A549 (cell line): ENCODE data around the gene CLASP2. TPM values are rescaled to one million over a fixed set of nuclear protein-coding genes. Genes with fewer than 3 reads are reported as not detected.

ENCODE experiments used
- ATAC-seq, 2 experiments: fragments of 200-7000 bp in 1 of 2; fragments of >200 bp in 1 of 2; cut with Nextera tagmentation in 1 of 2; cut with Tn5 transposase in 1 of 2; 3 replicates each; pipeline versions ENCODE4 v1.8.0 to v1.9.1; 2018 to 2020; ENCODE audit warnings: mild to moderate bottlenecking in 1 of 2, moderate library complexity in 1 of 2
- CTCF ChIA-PET: fragments of 300-600 bp; sonication (Branson Sonifier 250); formaldehyde crosslinking; extraction: SDS; loops from one replicate; lab custom pipeline; 2021; ENCODE audit warnings: antibody characterized with exemption, inconsistent platforms; lab: Yijun Ruan, JAX
- POLR2A ChIA-PET: fragments of 350-600 bp; formaldehyde crosslinking; extraction: SDS; loops from one replicate; lab custom pipeline; 2021; ENCODE audit warnings: antibody characterized with exemption, inconsistent platforms; lab: Yijun Ruan, JAX
- DNase-seq, 2 experiments: peaks; one replicate each; pipeline versions ENCODE4 v3.0.0 to v3.0.0-alpha.2; 2011 to 2016; ENCODE audit warnings: low read depth in 1 of 2, low spot score in 1 of 2
- FAIRE-seq: peaks from 2 replicates; lab custom pipeline; 2011; peaks lifted over from hg19 to GRCh38; lab: Jason Lieb, UNC
- H3K27ac ChIP-seq, 2 experiments: fragments of >200 bp; sonication (Bioruptor Twin); formaldehyde crosslinking; 3 replicates each; pipeline ENCODE4 v1.5.1; 2016 to 2017
- H3K4me1 ChIP-seq: fragments of >200 bp; sonication (Bioruptor Twin); formaldehyde crosslinking; 3 replicates; pipeline ENCODE4 v1.6.1; 2016
- H3K4me2 ChIP-seq: fragments of >200 bp; sonication (Bioruptor Twin); formaldehyde crosslinking; 3 replicates; pipeline ENCODE4 v1.6.1; 2016
- H3K4me3 ChIP-seq: fragments of >200 bp; sonication (Bioruptor Twin); formaldehyde crosslinking; 3 replicates; pipeline ENCODE4 v1.5.1; 2016
- H3K9me3 ChIP-seq: fragments of >200 bp; sonication (Bioruptor Twin); formaldehyde crosslinking; 3 replicates; pipeline ENCODE4 v1.6.1; 2016
- CBX8 ChIP-seq: fragments of 200-600 bp; sonication (generic); IDR thresholded peaks from 2 replicates; pipeline ENCODE4 v1.6.1; 2016
- CHD4 ChIP-seq: fragments of 200-600 bp; sonication (generic); IDR thresholded peaks from 2 replicates; pipeline ENCODE4 v1.6.1; 2016; ENCODE audit warnings: antibody characterized with exemption, mild to moderate bottlenecking, borderline replicate concordance
- EHF ChIP-seq: fragments of 250-450 bp; sonication (Bioruptor Pico); IDR thresholded peaks from 2 replicates; pipeline ENCODE4 v1.5.0; 2020; ENCODE audit warnings: mild to moderate bottlenecking
- EHMT2 ChIP-seq: fragments of 200-600 bp; sonication (generic); IDR thresholded peaks from 2 replicates; pipeline ENCODE4 v1.6.1; 2016; ENCODE audit warnings: antibody characterized with exemption, low read depth, mild to moderate bottlenecking, moderate library complexity
- EP300 ChIP-seq, 2 experiments: fragments of >200 bp; sonication (Bioruptor Twin); formaldehyde crosslinking; IDR thresholded peaks; 2 replicates in 1 of 2; 3 replicates in 1 of 2; pipeline ENCODE4 v1.6.1; 2016 to 2017
- ESRRA ChIP-seq: fragments of 150-350 bp; IDR thresholded peaks from 2 replicates; pipeline ENCODE4 v1.6.1; 2014; ENCODE audit warnings: mild to moderate bottlenecking, low read length, borderline replicate concordance
- FOSB ChIP-seq: fragments of 250-450 bp; sonication (Bioruptor Pico); IDR thresholded peaks from 2 replicates; pipeline ENCODE4 v1.5.0; 2020; ENCODE audit warnings: mild to moderate bottlenecking, moderate library complexity
- FOSL2 ChIP-seq, 2 experiments: fragments of 450-650 bp in 1 of 2; fragments of >200 bp in 1 of 2; sonication (Bioruptor Twin) in 1 of 2; formaldehyde crosslinking; IDR thresholded peaks; 2 replicates each; pipeline versions ENCODE4 v1.5.0 to v1.6.1; 2016 to 2020; ENCODE audit warnings: mild to moderate bottlenecking in 1 of 2, moderate library complexity in 1 of 2
- HDAC2 ChIP-seq: fragments of 200-600 bp; sonication (generic); IDR thresholded peaks from 2 replicates; pipeline ENCODE4 v1.6.1; 2016
- HOXB13 ChIP-seq: fragments of 250-450 bp; sonication (Bioruptor Pico); IDR thresholded peaks from 2 replicates; pipeline ENCODE4 v1.5.0; 2020; ENCODE audit warnings: low read depth, mild to moderate bottlenecking, moderate library complexity
- HOXB5 ChIP-seq: fragments of 250-450 bp; sonication (Bioruptor Pico); IDR thresholded peaks from 2 replicates; pipeline ENCODE4 v1.5.0; 2020; ENCODE audit warnings: mild to moderate bottlenecking, moderate library complexity
- JUN ChIP-seq, 2 experiments: fragments of >200 bp; sonication (Bioruptor Twin); formaldehyde crosslinking; IDR thresholded peaks; 2 replicates in 1 of 2; 3 replicates in 1 of 2; pipeline ENCODE4 v1.6.1; 2016 to 2017
- KDM5A ChIP-seq: fragments of 200-600 bp; sonication (generic); IDR thresholded peaks from 2 replicates; pipeline ENCODE4 v1.6.1; 2016; ENCODE audit warnings: antibody characterized with exemption, mild to moderate bottlenecking
- MAFK ChIP-seq: fragments of 450-650 bp; IDR thresholded peaks from 2 replicates; pipeline ENCODE4 v1.6.1; 2014; ENCODE audit not compliant: partially characterized antibody
- PHF8 ChIP-seq: fragments of 200-600 bp; sonication (generic); IDR thresholded peaks from 2 replicates; pipeline ENCODE4 v1.6.1; 2016; ENCODE audit warnings: low read depth, mild to moderate bottlenecking, antibody characterized with exemption, moderate library complexity, borderline replicate concordance
- RARB ChIP-seq: fragments of 250-450 bp; sonication (Bioruptor Pico); IDR thresholded peaks from 2 replicates; pipeline ENCODE4 v1.8.0; 2021; ENCODE audit warnings: mild to moderate bottlenecking, moderate library complexity
- RFX5 ChIP-seq: fragments of 450-650 bp; IDR thresholded peaks from 2 replicates; pipeline ENCODE4 v1.7.1; 2014; ENCODE audit warnings: antibody characterized with exemption, mild to moderate bottlenecking, moderate library complexity
- TFCP2L1 ChIP-seq: fragments of 250-450 bp; sonication (Bioruptor Pico); IDR thresholded peaks from 2 replicates; pipeline ENCODE4 v1.5.0; 2021; ENCODE audit warnings: mild to moderate bottlenecking
- ZC3H11A ChIP-seq: fragments of 450-650 bp; IDR thresholded peaks from 2 replicates; pipeline ENCODE4 v1.6.1; 2014; ENCODE audit warnings: antibody characterized with exemption, mild to moderate bottlenecking
- ZFP36 ChIP-seq: fragments of 450-650 bp; IDR thresholded peaks from 2 replicates; pipeline ENCODE4 v1.6.1; 2014; ENCODE audit warnings: borderline replicate concordance; ENCODE audit not compliant: partially characterized antibody
- ZSCAN20 ChIP-seq: fragments of 250-450 bp; sonication (Bioruptor Pico); IDR thresholded peaks from 2 replicates; pipeline ENCODE4 v1.8.0; 2022; ENCODE audit warnings: mild to moderate bottlenecking, moderate library complexity
- WGBS: methylation state at CpG from one replicate; pipeline ENCODE4 v1.1.6; 2017; ENCODE audit errors: missing lambda C conversion rate; 5-methylcytosine and 5-hydroxymethylcytosine counted together
- polyA plus RNA-seq, 4 experiments: library from polyadenylated mRNA; depleted of rRNA in 3 of 4; stranded (reverse); fragments of >200 nt; fragmentation: RNase III in 1 of 4; extraction: RNeasy Plus Mini Kit Qiagen cat#74134 plus additional on column Dnase treatment in 1 of 4; gene quantifications; 2 replicates in 3 of 4; 3 replicates in 1 of 4; pipeline ENCODE4 v1.2.3, GENCODE V29; 2011 to 2017
- TF ChIP-seq, protein P1 (sequence below): fragments of >200 bp; sonication (Bioruptor Twin); formaldehyde crosslinking; IDR thresholded peaks from 2 replicates; pipeline ENCODE4 v1.6.1; 2016
- TF ChIP-seq, protein P2 (sequence below): IDR thresholded peaks from 2 replicates; pipeline ENCODE4 v1.6.1; 2012
- TF ChIP-seq, protein P3 (sequence below): IDR thresholded peaks from 2 replicates; pipeline ENCODE4 v1.6.1; 2012; ENCODE audit warnings: low read depth, borderline replicate concordance
- TF ChIP-seq, protein P4 (sequence below): fragments of 450-650 bp; IDR thresholded peaks from 2 replicates; pipeline ENCODE4 v1.6.1; 2014; ENCODE audit warnings: antibody characterized with exemption
- TF ChIP-seq, protein P5 (sequence below): fragments of 250-450 bp; sonication (Bioruptor Pico); IDR thresholded peaks from 2 replicates; pipeline ENCODE4 v1.5.0; 2020; ENCODE audit warnings: low read depth, mild to moderate bottlenecking, moderate library complexity
- TF ChIP-seq, protein P6 (sequence below): fragments of 200-600 bp; sonication (generic); IDR thresholded peaks from 2 replicates; pipeline ENCODE4 v1.6.1; 2016; ENCODE audit warnings: antibody characterized with exemption, mild to moderate bottlenecking, moderate library complexity

CLASP2 gene
- polyA plus RNA-seq, 2 of the 4 experiments (the other 2 are of a cell fraction): 18.1 to 66.5 TPM

DNA sequence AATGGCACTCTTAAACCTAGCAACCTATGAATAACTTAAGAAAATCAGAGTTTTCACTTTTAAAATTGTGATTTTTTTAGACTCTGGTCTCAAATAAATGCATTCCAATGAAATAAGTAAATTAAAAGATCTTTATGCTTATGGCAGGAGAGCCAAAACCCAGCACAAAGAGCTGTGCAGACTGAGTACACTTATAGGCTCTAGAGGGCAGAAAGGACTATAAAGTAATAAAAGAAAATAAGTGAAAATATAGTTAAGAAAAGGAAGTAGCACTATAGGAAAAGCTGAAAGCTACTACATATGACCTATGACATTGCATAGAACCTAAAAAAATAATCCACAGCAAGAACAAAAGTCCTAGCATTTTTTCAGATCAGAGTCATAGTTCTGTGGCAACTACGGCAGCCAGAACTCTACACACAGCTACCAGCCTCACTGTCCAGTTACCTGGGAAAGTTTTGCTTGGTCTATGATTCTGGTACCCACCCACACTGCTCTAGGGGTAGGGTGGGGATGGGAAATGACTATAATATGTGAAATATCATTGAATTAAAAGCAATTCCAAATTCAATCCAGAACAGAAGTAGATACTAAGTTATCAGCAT is 30.5 kb downstream of the CLASP2 start:
- FAIRE-seq: no peak
- Histone ChIP-seq H3K4me2 (no peak overlapping the region), H3K4me3 (no peak overlapping the region), H3K4me1 (0 out of 3 replicates have a peak, but pooled peaks cover 4% of the 10 kb centered on the region), H3K27ac (no peak overlapping the region), H3K9me3 (no peaks in the 10 kb centered on the region)
- 60% methylated on average over 1 of the region's 1 CpG for WGBS
- CTCF ChIA-PET: no interaction called here
- no peak for DNase-seq
- no peak for TF ChIP-seq TFCP2L1 (CRISPR knock-in tag)
- no peak for TF ChIP-seq HOXB13 (CRISPR knock-in tag)
- TF ChIP-seq EP300 (IDR thresholded peaks at IDR 0.05): no peak
- TF ChIP-seq FOSL2 (IDR thresholded peaks at IDR 0.05): no peak
- no peak for TF ChIP-seq FOSL2 (CRISPR knock-in tag; IDR thresholded peaks at IDR 0.05)
- TF ChIP-seq CHD4: no peak
- TF ChIP-seq RFX5: no peak
- TF ChIP-seq RARB (CRISPR knock-in tag): no peak
- TF ChIP-seq PHF8: no peak
- no peak for TF ChIP-seq ZSCAN20 (CRISPR knock-in tag)
- no peak for TF ChIP-seq CBX8
- no peak for TF ChIP-seq KDM5A
- TF ChIP-seq, protein P1, sequence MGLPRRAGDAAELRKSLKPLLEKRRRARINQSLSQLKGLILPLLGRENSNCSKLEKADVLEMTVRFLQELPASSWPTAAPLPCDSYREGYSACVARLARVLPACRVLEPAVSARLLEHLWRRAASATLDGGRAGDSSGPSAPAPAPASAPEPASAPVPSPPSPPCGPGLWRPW: no peak
- TF ChIP-seq ZC3H11A: no peak
- TF ChIP-seq ZFP36: no peak
- TF ChIP-seq EHF: no peak
- no peak for TF ChIP-seq ESRRA
- TF ChIP-seq EHMT2: no peak
- TF ChIP-seq, protein P2, sequence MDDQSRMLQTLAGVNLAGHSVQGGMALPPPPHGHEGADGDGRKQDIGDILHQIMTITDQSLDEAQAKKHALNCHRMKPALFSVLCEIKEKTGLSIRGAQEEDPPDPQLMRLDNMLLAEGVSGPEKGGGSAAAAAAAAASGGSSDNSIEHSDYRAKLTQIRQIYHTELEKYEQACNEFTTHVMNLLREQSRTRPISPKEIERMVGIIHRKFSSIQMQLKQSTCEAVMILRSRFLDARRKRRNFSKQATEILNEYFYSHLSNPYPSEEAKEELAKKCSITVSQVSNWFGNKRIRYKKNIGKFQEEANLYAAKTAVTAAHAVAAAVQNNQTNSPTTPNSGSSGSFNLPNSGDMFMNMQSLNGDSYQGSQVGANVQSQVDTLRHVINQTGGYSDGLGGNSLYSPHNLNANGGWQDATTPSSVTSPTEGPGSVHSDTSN: no peak
- no peak for TF ChIP-seq JUN (IDR thresholded peaks at IDR 0.05)
- ATAC-seq: peak in 1 of 2 experiments; percentile 60; a peak in 2 of 6 replicates
- POLR2A ChIA-PET: no interaction called here

DNA sequence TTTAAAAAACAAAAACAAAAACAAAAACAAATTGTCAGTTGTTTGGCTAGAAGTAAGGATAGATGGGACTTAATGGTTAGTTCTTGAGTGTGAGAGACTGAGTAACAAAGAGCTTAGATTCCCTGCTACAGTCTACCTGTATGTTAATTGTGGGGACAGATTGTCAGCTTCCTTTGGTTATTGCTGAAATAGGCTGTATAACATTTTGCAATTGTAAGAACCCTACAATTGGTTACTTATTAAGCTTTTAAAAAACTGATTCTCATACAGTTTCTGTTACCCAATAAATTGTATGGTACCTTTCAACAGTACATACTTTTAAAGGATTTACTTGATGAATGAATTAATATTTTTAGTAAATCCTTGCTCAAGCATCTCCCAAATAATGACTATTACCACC is 35.3 kb downstream of the CLASP2 start:
- TF ChIP-seq FOSB (CRISPR knock-in tag) (no peak), HOXB5 (CRISPR knock-in tag) (no peak), MAFK (no peak), HDAC2 (no peak)
- TF ChIP-seq, protein P3, sequence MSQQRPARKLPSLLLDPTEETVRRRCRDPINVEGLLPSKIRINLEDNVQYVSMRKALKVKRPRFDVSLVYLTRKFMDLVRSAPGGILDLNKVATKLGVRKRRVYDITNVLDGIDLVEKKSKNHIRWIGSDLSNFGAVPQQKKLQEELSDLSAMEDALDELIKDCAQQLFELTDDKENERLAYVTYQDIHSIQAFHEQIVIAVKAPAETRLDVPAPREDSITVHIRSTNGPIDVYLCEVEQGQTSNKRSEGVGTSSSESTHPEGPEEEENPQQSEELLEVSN: no peak
- TF ChIP-seq, protein P2: no peak
- TF ChIP-seq, protein P4, sequence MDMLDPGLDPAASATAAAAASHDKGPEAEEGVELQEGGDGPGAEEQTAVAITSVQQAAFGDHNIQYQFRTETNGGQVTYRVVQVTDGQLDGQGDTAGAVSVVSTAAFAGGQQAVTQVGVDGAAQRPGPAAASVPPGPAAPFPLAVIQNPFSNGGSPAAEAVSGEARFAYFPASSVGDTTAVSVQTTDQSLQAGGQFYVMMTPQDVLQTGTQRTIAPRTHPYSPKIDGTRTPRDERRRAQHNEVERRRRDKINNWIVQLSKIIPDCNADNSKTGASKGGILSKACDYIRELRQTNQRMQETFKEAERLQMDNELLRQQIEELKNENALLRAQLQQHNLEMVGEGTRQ: no peak
- TF ChIP-seq, protein P5, sequence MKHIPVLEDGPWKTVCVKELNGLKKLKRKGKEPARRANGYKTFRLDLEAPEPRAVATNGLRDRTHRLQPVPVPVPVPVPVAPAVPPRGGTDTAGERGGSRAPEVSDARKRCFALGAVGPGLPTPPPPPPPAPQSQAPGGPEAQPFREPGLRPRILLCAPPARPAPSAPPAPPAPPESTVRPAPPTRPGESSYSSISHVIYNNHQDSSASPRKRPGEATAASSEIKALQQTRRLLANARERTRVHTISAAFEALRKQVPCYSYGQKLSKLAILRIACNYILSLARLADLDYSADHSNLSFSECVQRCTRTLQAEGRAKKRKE: no peak
- TF ChIP-seq, protein P6, sequence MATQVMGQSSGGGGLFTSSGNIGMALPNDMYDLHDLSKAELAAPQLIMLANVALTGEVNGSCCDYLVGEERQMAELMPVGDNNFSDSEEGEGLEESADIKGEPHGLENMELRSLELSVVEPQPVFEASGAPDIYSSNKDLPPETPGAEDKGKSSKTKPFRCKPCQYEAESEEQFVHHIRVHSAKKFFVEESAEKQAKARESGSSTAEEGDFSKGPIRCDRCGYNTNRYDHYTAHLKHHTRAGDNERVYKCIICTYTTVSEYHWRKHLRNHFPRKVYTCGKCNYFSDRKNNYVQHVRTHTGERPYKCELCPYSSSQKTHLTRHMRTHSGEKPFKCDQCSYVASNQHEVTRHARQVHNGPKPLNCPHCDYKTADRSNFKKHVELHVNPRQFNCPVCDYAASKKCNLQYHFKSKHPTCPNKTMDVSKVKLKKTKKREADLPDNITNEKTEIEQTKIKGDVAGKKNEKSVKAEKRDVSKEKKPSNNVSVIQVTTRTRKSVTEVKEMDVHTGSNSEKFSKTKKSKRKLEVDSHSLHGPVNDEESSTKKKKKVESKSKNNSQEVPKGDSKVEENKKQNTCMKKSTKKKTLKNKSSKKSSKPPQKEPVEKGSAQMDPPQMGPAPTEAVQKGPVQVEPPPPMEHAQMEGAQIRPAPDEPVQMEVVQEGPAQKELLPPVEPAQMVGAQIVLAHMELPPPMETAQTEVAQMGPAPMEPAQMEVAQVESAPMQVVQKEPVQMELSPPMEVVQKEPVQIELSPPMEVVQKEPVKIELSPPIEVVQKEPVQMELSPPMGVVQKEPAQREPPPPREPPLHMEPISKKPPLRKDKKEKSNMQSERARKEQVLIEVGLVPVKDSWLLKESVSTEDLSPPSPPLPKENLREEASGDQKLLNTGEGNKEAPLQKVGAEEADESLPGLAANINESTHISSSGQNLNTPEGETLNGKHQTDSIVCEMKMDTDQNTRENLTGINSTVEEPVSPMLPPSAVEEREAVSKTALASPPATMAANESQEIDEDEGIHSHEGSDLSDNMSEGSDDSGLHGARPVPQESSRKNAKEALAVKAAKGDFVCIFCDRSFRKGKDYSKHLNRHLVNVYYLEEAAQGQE: no peak
- Histone ChIP-seq H3K27ac (no peak overlapping the region), H3K4me2 (no peak overlapping the region), H3K9me3 (peaks cover 12% of the 10 kb centered on the region), H3K4me1 (0 out of 3 replicates have a peak, but pooled peaks cover 4% of the 10 kb centered on the region), H3K4me3 (no peak overlapping the region)
- ChIA-PET CTCF (no interaction called here), POLR2A (no interaction called here)
- FAIRE-seq (peak; percentile 63), ATAC-seq (no peak), DNase-seq (no peak)
